ENCODE data around the gene TNFAIP6.

The TNFAIP6 gene

GRCh38 chr2:151359768-151360461 is 2.5 kb downstream of the TNFAIP6 start:
- TF ChIP-seq TAF1 (IDR thresholded peaks at IDR 0.05; ENCODE audit: borderline replicate concordance, insufficient read depth, low read length) (no peak), SIN3A (IDR thresholded peaks at IDR 0.05; ENCODE audit: borderline replicate concordance, insufficient read depth, low read length) (no peak), FOXP2 (optimal IDR thresholded peaks at IDR 0.05; ENCODE audit: borderline replicate concordance, extremely low read depth, extremely low read length, insufficient read depth) (no peak), REST (IDR thresholded peaks at IDR 0.05; ENCODE audit: insufficient read depth in 1 of 2, low read depth in 2 of 2, low read length in 2 of 2) (no peak), POLR2AphosphoS5 (IDR thresholded peaks at IDR 0.05; ENCODE audit: low read depth, low read length) (no peak)

GRCh38 chr2:151361674-151362370 is 4.4 kb downstream of the TNFAIP6 start:
- TF ChIP-seq POLR2AphosphoS5 (IDR thresholded peaks at IDR 0.05; ENCODE audit: low read depth, low read length) (no peak), TAF1 (IDR thresholded peaks at IDR 0.05; ENCODE audit: borderline replicate concordance, insufficient read depth, low read length) (no peak), SIN3A (IDR thresholded peaks at IDR 0.05; ENCODE audit: borderline replicate concordance, insufficient read depth, low read length) (no peak), REST (IDR thresholded peaks at IDR 0.05; ENCODE audit: insufficient read depth in 1 of 2, low read depth in 2 of 2, low read length in 2 of 2) (no peak), FOXP2 (optimal IDR thresholded peaks at IDR 0.05; ENCODE audit: borderline replicate concordance, extremely low read depth, extremely low read length, insufficient read depth) (no peak)

- TF ChIP-seq POLR2AphosphoS5 (IDR thresholded peaks at IDR 0.05; ENCODE audit: low read depth, low read length) = no peak
- no peak for TF ChIP-seq FOXP2 (optimal IDR thresholded peaks at IDR 0.05; ENCODE audit: borderline replicate concordance, extremely low read depth, extremely low read length, insufficient read depth)
- TF ChIP-seq TAF1 (IDR thresholded peaks at IDR 0.05; ENCODE audit: borderline replicate concordance, insufficient read depth, low read length) = no peak
- no peak for TF ChIP-seq REST (IDR thresholded peaks at IDR 0.05; ENCODE audit: insufficient read depth in 1 of 2, low read depth in 2 of 2, low read length in 2 of 2)
- TF ChIP-seq SIN3A (IDR thresholded peaks at IDR 0.05; ENCODE audit: borderline replicate concordance, insufficient read depth, low read length) = no peak
These were observed 6.3 kb downstream of the TNFAIP6 start for GRCh38 chr2:151363709-151364108.

- no peak for TF ChIP-seq POLR2AphosphoS5 (IDR thresholded peaks at IDR 0.05; ENCODE audit: low read depth, low read length)
- TF ChIP-seq REST (IDR thresholded peaks at IDR 0.05; ENCODE audit: insufficient read depth in 1 of 2, low read depth in 2 of 2, low read length in 2 of 2) = no peak
- TF ChIP-seq FOXP2 (optimal IDR thresholded peaks at IDR 0.05; ENCODE audit: borderline replicate concordance, extremely low read depth, extremely low read length, insufficient read depth) = no peak
- TF ChIP-seq TAF1 (IDR thresholded peaks at IDR 0.05; ENCODE audit: borderline replicate concordance, insufficient read depth, low read length) = no peak
- no peak for TF ChIP-seq SIN3A (IDR thresholded peaks at IDR 0.05; ENCODE audit: borderline replicate concordance, insufficient read depth, low read length)
These were observed 10.2 kb downstream of the TNFAIP6 start for GRCh38 chr2:151367571-151367970.

Measured in PFSK-1 (cell line).